ENCODE measurements around the gene ANO9.

Gene ANO9

GRCh38 chr11:441418-442274 is at the start of gene ANO9:
Gene ANO9, minus strand, starts transcription at chr11:442011. Its CDS starts 85 bp downstream, at chr11:441926.
- Histone ChIP-seq H3K36me3 (no peaks in the 10 kb centered on the region), H3K4me1 (peaks cover 0 to 10% (median 0%) of the 10 kb centered on the region in 4 donors), H3K4me3 (no peak within 1 kb of the TSS), H3K27me3 (peaks cover 0 to 86% of the 10 kb centered on the region in 2 donors), H3K9me3 (no peaks in the 10 kb centered on the region), H3K27ac (no peak within 1 kb of the TSS)
- intact Hi-C loops (cut with DNase I; ENCODE audit: low total_unique reads) = no loop called here
- no peak for DNase-seq
- no peak for TF ChIP-seq CTCF (IDR thresholded peaks at IDR 0.05)

GRCh38 chr11:491358-491757 is 49.5 kb upstream of the ANO9 start:
- no peaks in the 10 kb centered on the region for H3K4me1 ChIP-seq
- no peak overlapping the region for H3K4me3 ChIP-seq
- peaks cover 26 to 94% (median 45%) of the 10 kb centered on the region in 3 donors for H3K36me3 ChIP-seq
- no peak for TF ChIP-seq CTCF (IDR thresholded peaks at IDR 0.05)
- intact Hi-C loops (cut with DNase I; ENCODE audit: low total_unique reads) = no loop called here
- no peak for DNase-seq
- no peaks in the 10 kb centered on the region for H3K27me3 ChIP-seq
- H3K27ac ChIP-seq = no peak overlapping the region
- no peaks in the 10 kb centered on the region for H3K9me3 ChIP-seq

- Histone ChIP-seq H3K4me3 (no peak overlapping the region), H3K27ac (no peak overlapping the region), H3K36me3 (peaks cover 22 to 89% (median 42%) of the 10 kb centered on the region in 3 donors), H3K4me1 (no peaks in the 10 kb centered on the region), H3K27me3 (no peaks in the 10 kb centered on the region), H3K9me3 (no peaks in the 10 kb centered on the region)
- DNase-seq = no peak
- intact Hi-C loops (cut with DNase I; ENCODE audit: low total_unique reads) = no loop called here
- TF ChIP-seq CTCF (IDR thresholded peaks at IDR 0.05) = no peak
These were observed 49.1 kb upstream of the ANO9 start for GRCh38 chr11:490930-491260.

- no peak for TF ChIP-seq CTCF (IDR thresholded peaks at IDR 0.05)
- peaks cover 22 to 84% (median 36%) of the 10 kb centered on the region in 3 donors for H3K36me3 ChIP-seq
- H3K4me3 ChIP-seq = no peak overlapping the region
- H3K27ac ChIP-seq = no peak overlapping the region
- H3K9me3 ChIP-seq = no peaks in the 10 kb centered on the region
- no peaks in the 10 kb centered on the region for H3K27me3 ChIP-seq
- H3K4me1 ChIP-seq = no peaks in the 10 kb centered on the region
- no peak for DNase-seq
- intact Hi-C loops (cut with DNase I; ENCODE audit: low total_unique reads) = no loop called here
These were observed 48.5 kb upstream of the ANO9 start for GRCh38 chr11:490186-490929.

- intact Hi-C loops (cut with DNase I; ENCODE audit: low total_unique reads) = no loop called here
- peaks cover 18 to 77% (median 30%) of the 10 kb centered on the region in 3 donors for H3K36me3 ChIP-seq
- H3K27ac ChIP-seq = no peak overlapping the region
These were observed 47.9 kb upstream of the ANO9 start for GRCh38 chr11:489610-490185.

More at GRCh38 chr11:489610-490185, 47.9 kb upstream of the ANO9 start:
- DNase-seq = no peak
- H3K4me3 ChIP-seq = no peak overlapping the region
- no peaks in the 10 kb centered on the region for H3K4me1 ChIP-seq
- H3K27me3 ChIP-seq = no peaks in the 10 kb centered on the region
- TF ChIP-seq CTCF (IDR thresholded peaks at IDR 0.05) = no peak
- no peaks in the 10 kb centered on the region for H3K9me3 ChIP-seq
